GM18858 (cell line): ENCODE measurements around the gene NUP214.

Source experiments
- ATAC-seq: cut with Tn5 transposase; IDR thresholded peaks from one replicate; pipeline ENCODE4 v1.9.1; 2021; ENCODE audit not compliant: unreplicated experiment

Gene NUP214

GRCh38 chr9:131274674-131275331 is 149.4 kb downstream of the NUP214 start:
- ATAC-seq: no peak

GRCh38 chr9:131275332-131276093 is 150.1 kb downstream of the NUP214 start:
- no peak for ATAC-seq

- no peak for ATAC-seq
Measured at GRCh38 chr9:131276094-131276888, 150.9 kb downstream of the NUP214 start, which contains the start of gene FAM78A. FAM78A (minus strand) TSS chr9:131276510; CDS start chr9:131276179, 331 bp downstream.

GRCh38 chr9:131276891-131277286 is 151.5 kb downstream of the NUP214 start:
- no peak for ATAC-seq

GRCh38 chr9:131277287-131277909 is 152.0 kb downstream of the NUP214 start:
- ATAC-seq: no peak

- ATAC-seq: no peak
Measured at GRCh38 chr9:131277910-131278701, 152.7 kb downstream of the NUP214 start.

GRCh38 chr9:131278702-131279111 is 153.3 kb downstream of the NUP214 start:
- no peak for ATAC-seq

- ATAC-seq: no peak
Measured at GRCh38 chr9:131279196-131279862, 153.9 kb downstream of the NUP214 start.

- ATAC-seq: no peak
Measured at GRCh38 chr9:131279863-131280570, 154.6 kb downstream of the NUP214 start.

GRCh38 chr9:131280660-131281059 is 155.3 kb downstream of the NUP214 start:
- ATAC-seq: no peak

GRCh38 chr9:131281119-131281965 is 156.0 kb downstream of the NUP214 start:
- ATAC-seq: no peak

- no peak for ATAC-seq
Measured at GRCh38 chr9:131282175-131282574, 156.8 kb downstream of the NUP214 start.

GRCh38 chr9:131282688-131283422 is 157.5 kb downstream of the NUP214 start:
- ATAC-seq: no peak
